ENCODE data around the gene BCL11B.

Gene BCL11B

DNA sequence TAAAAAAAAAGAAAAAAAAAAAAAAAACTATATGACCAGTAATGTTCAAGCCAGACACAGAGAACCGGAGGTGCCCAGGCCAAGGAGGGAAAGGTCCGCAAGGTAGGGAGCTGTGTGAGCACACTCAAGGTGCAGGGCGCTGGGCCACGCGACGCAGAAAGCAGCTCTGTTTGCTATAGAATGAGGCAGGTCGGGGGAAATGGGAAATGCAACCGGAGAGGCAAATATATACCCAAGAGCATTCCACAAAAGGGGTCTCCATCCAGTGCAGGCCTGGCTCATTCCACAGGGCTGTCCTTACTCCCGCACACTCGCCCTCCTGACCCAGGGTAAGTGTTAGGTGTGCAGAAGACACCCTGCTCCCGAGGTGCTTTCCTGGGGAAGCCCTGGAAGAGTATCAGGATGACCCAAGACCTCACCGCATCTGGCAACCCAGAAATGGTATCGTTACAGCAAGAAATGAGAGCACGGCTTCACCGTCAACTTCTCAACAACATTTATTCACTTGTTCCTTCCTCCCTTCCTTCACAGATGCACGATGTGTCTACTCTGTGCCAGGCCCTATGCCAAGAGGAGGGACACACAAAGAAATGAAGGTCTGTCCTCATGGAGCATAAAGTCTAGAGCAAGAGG is 86.4 kb downstream of the BCL11B start:
- DNase-seq: no peak

DNA sequence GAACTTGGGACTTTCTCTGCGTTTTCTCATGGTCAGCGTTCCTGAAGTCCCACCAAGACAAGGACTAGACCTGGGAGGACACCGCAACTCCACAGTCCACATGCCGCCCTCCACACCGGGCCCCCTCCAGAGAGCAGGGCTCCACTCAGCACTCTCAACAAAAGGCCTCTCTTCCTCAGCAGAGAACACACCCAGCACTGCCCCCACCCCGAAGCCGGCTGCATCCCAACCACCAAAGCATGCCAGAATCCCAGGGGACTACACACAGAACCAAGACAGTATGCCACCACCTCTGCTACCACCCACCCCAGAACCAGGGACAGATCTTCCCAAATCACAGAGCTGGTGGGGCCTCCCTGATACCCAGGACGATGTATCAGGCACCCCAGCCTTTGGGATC is 88.3 kb downstream of the BCL11B start:
- no peak for DNase-seq

DNA sequence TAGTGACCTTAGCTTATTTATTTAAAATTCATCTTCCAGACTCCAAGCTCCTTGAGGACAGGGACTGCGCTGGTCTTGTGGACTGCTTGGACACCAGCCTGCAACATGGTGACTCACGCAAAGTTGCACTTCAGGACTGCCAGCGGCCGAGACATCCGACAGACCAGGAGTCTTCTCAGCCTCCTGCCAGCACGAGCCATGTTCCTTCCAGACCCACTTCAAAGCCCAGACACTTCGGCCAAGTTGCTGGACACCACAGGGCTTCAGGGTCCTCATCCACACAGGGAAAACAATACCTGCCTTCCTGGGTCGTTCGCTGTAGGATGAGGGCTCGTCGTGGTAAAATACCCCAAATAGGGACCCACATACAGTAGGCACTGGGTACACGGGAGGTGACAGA is 88.7 kb downstream of the BCL11B start:
- no peak for DNase-seq

DNA sequence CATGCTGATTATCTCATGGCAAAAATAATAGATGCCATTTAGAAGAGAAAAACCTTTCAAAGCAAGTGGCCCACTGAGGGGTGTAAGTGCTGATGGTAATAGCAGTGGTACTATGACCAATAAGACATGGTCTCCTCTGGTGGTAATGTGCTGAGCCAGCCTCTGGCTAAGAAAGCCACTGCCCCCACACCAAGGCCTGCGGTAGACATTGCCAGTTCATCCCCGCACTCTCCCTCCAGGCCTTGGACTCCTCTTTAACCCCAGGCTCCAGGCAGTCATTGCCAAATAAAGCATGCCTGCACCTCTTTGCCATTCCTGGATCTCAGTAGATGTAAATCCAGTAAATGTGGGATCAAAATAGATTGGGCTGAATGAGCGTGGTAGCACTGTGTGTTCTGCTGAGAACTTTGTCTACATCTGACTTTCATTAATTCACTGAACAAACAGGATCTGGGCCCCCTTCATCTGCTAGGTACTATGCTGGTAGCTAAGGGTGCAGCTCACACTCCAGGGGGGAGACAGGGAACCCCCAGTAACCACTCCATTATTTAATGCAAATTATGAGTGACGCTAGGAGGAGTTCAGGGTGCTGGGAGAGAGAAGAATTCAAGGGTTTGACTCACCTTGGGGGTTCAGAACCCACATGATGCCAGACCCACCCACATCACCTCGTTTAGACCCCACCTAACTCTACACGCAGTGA is 89.3 kb downstream of the BCL11B start:
- DNase-seq: no peak

DNA sequence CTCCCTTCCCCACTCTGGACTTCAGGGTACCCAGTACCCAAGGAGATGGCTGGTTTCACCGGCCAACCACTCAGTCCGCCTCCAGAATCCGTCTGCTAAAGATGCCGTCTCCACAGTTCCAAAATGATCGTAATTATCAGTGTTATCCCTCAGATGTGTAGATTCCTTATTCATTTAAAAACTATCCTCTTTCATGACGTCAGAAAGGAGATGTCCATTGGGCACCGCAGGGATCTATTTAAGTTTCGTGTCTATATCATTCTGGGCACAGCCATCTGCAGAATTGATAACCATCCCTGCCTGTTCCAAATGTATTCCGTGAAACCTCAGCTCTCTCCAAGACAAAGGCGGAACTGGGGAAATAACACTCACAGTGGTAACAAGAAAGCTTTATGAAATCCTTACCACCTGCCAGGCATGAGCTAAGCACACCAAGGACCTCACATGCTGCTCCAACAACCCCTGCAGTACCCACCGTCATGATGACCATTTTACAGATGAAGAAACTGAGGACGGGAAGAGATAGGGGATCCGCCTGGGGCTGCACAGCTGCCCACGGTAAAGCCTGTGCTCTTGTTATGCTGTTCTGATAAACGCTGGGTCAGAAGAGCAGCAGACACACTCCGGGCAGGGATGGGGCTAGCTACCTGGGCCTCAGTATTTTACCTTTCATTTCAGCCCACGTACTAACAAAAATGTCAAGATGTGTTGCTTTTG is 90.0 kb downstream of the BCL11B start:
- no peak for DNase-seq

DNA sequence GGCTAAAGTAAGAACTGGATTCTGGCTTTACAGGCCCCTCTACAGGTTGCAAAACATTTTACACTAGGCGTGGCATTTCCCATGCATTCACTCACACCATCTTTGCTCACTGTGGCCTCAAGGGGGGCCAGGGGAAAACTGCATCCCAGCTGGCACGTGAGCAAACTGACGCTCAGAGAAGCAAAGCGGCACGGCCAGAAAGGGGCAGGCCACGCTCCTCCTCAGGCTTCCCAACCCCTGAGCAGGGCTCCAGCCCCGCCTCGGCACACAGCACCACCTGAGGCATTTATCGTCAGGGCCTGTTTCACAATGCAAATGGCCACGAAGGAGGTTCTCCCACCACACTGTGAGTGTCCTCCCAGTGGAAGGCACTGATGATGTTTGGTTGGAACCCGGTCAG is 90.8 kb downstream of the BCL11B start:
- no peak for DNase-seq

DNA sequence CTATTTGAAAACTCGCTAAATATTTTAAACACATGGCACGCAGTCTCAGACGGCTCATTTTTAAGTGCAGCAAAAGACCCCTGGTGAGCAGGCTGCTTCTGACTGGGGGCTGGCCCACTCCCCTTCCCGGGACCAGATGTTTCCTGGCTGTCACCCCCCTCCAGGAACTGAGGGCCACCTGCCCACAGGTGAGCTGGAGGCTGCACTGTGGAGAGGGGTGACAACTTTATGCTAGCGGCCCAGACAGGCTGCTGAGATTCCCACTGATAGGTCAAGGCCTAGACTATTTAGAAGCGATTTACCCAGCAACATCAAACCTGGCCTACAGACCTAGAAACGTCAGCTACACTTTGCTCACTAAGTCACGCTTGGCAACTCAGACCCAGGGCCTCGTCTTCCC is 92.1 kb downstream of the BCL11B start:
- no peak for DNase-seq

DNA sequence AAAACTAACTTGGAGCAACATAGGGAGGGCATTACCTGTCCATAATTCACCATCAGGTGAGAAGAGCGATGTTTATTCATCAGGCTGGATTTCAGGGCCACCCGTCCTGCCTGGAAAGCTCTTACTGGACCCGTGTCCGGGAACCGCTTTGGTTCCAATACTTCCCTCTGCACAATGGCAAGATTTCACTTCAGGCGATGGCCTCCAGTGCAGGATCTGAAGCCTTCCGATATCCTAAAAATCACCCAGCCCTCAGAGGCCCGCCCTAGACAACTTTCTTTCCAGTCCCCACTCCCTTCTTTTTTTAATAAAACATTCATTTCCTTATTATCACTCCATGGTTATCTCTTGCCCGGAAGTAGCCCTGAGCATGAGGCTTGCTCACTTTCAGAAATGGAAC is 92.5 kb downstream of the BCL11B start:
- no peak for DNase-seq

DNA sequence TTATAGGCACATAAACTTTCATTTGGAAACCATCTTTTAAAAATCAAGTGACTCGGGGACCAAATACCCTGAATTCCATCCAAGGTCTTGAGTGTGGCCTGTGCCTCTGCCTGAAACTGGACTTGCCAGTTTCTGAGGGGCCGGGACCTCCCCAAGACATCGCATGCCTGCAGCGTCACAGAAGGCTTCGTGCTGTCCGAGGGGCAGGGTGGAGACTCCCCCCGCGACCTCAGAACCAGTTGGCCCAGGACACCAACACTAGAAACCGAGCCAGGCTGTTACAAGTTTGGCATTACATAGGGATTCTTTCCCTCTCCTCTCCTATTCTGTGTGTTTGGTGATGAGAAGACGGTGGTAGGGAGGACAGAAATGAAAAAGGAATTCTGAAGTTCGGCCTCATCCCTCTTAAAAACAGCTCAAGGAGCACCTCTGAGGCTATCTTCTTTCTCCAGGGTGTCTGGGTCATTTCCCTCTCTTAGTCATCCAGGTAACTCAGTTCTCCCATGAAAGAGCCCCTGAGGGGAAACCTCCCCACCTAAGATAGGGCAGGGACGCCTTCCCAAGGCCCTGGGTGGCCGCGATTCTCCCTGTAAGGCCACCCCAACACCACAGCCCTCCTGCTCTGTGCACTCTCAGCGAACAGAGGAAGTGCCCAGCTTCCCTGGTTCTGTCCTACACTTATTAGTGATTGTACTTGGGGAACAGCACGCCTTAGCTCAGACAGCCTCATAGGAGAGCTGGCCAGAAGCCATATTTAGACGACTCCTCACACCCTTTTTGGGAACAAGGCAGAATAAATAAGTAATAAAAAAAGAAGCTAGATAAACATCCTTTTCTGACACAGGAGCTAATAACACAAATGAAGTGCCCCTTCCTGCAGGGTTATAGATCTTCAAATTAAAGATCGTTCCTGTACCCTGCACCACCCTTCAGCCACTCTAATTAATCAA is 93.8 kb downstream of the BCL11B start:
- DNase-seq: no peak

DNA sequence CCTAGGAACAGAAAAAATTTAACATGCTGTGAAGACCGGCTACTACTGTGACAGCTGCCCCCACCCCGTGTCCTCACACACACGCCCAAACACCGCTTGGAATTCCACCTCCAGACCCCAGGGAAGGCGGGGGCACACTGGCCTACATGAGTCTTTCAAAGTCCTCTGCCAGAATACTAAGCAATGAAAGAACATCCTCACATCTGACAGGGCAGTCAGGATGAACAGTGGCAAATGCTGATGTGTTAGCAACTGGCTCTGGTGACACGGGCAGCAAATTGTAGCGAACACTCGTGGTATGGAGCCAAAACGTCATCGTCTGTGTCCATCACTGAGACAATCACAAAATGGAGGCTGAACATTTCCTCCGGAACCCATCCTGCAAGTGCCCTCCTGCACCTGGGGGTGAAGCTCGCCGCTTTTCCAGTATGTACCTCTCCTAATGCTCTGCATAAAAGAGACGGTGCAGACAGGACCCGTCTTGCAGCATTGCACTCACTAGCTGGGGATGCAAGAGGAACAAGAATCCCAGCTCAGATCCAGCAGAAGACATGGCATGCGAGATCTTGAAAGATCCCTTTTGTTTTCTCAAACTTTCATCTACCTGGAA is 94.8 kb downstream of the BCL11B start:
- no peak for DNase-seq

DNA sequence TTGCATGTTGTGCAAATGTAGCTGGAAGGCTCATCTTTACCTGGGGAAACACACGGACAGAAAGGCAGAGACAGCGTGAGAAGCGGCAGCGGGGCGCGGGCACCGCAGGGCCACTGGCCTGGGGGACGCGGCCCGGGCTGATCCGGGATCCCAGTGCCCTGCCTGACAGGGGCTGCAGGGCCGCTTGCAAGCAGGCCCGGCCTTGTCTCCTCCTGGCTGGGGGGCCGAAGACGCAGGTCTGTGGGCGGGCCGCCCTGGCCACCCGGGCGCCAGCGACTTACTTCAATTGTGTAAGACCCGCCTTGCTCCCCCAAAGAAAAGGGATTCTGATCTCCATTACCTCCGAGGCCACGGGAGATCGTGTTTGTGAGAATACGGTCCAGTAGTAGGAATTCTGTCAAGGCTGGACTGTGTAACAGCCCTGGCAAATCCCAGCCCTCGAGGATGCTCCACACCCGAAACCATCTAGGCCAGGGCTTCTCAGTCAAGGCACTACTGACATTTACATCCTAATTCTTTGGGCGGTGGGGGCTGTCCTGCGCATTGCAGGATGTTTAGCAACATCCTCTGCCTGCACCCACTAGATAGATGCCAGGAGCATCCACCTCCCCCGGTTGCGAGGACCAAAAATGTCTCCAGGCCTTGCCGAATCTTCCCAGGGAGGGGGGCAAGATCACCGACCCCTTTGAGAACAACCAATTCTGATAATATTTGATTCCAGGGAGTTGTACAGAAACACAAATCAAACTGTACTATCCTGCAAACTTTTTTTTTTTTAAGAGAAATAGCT is 95.6 kb downstream of the BCL11B start:
- no peak for DNase-seq

DNA sequence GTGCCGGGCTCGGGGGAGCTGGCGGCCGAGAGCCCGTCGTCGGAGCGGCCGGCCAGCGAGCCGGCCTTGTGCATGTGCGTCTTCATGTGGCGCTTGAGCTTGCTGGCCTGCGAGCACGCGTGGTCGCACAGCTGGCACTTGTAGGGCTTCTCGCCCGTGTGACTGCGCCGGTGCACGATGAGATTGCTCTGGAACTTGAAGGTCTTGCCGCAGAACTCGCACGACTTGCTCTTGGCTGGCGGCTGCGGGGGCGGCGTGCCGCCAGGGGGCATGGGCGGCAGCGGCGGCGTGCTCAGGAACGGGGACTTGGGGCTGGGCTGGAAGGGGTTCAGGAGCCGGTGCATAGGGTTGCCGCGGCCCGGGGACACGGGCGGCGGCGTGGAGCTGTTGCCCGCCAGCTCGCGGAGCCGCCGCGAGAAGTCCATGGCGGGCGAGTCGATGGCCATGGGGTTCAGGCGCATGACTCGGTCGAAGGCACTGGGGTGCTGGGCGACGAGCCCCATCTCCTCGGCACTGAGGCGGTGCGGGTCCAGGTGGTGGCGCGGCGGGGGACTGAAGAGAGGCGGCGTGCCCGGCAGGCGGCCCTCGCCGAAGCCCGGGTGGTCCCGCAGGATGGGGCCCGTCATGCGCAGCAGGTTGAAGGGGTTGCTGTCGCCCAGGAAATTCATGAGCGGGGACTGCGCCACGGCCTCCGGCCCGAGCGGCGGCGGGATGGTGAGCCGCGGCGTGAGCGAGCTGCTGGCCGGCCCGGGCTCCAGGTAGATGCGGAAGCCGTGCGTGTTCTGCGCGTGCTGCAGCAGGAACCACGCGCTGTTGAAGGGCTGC is 96.5 kb downstream of the BCL11B start:
- no peak for DNase-seq

DNA sequence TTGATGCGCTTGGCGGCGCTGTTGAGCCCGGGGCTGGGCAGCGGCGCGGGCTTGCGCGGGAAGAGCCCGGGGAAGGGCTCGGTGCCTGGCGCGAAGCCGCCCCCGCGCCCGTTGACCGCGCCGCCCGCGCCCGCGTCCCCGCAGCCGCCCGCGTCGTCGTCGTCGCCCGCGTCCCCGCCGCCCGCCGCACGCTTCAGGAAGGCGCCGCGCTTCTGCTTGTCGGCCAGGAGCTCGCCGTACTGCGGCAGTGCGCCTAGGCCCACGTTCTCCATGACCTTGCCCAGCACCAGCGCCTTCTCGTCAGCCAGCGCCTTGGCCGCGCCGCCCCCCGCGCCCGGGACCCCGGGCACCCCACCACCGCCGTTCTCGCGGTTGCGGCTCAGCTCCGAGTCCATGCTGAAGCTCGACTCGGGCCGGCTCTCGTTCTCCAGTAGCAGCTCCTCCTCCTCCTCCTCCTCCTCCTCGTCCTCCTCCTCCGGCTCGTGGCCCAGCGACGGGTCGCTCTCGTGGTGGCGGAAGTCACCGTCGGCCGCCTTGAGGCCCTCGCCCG is 97.2 kb downstream of the BCL11B start:
- no peak for DNase-seq

DNA sequence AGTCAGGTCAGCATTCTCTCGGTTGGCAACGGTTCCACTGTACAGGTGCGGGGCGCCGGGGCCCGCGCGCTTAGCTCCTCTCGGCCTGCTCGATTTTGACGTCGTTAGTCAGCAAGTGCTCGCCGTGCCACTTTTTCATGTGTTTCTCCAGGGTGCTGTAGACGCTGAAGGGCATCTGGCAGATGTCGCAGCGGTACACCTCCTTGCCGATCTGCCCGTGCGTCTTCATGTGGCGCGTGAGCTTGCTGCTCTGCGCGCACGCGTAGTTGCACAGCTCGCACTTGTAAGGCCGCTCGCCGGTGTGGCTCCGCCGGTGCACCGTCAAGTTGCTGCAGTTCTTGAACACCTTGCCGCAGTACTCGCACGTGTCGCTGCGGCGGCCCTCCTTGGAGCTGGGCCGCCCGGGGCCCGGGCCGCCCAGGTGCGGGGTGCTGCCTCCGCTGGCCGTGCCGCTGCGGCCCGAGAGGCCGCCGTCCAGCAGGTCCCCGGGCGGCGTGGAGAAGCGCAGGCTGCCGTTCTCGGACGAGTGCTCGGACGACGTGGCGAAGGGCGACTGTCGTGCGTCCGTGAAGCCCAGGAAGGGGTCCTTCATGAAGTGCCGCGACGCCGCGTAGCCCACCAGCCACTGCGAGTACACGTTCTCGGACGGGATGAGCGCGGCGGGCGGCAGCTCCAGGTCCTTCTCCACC is 97.8 kb downstream of the BCL11B start:
- DNase-seq: no peak

DNA sequence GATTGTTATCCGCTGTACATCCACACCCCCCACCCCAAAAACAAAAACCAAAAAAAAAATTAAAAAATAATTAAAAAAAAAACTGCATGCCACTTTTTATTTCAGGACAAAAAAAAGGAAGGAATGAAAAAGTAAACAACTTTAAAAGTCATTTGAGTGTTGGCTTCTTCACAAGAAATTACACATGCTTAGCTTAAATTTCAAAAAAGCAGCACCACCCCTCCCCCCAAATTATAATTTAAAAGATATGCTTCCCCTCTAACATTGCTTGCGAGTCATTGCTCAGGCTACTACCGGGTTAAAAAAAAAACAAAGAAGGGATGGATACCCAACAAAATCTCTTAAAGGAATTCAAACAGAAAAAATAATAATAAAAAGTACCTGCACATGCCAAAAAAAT is 98.5 kb downstream of the BCL11B start:
- no peak for DNase-seq

DNA sequence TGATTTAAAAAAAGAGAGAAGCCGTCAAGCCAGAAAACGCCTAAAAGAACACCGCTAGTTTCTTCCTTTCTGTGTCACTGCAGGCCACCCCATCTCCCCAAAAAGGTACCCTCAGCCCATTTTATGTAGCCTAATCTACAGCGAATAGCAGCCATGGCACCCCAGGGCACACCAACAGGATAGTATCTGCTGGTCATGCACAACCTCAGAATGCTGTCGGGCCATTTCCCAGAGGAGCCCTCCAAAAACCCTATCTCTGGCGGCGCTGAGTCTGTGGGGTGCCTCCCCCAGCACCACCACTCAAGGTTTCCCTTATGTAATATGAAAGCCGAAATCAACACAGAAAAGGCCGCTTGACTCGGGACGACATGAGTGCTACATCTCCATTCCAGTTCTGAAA is 98.9 kb downstream of the BCL11B start:
- DNase-seq: no peak

DNA sequence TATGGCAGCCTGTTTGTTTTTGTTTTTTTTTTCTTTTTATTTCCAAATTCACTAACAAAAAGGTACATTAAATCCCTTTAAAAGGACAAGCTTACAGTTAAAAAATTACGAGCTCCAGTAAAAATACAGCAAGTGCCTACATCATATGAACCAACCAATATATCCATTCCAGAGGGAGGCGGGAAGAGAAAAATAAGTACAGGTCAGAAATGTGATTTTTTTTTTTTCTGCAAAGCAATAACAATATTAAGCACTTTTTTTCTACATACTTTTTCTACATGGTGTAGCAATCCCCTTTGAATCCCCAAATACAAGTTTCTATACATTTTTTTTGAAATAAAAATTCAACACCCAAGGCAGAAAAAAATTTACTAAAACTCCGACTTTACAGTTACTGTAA is 100.6 kb downstream of the BCL11B start:
- DNase-seq: no peak

DNA sequence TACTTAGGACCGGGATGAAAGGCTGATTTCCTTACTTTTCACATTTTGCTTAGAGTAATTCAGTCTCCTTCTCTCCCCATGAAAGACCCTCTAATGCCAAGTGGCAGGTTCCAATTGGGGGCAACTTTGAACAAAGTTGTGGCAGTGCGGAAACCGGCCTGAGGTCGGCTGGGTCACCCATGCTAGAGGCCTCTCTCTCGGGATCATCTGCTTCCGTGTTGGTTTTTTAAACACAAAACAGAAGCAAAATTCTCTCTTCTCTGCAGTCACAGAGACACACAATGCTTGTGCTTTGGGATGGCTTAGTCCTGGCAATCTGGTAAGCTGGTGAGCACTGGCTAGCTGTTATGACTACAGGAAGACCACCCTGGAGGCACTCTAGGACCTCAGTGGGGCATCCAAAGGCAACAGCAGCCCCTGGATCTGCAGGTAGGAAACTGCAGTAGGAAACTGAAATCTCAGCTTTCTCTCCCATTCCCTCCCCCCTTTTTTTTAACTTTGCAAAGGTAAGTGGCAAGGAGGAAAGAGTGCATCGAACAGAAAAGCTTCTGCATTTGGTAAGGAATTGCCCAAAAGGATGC is 102.1 kb downstream of the BCL11B start:
- DNase-seq: no peak

Data from hypothalamus (tissue), 51 donors.